Activated effector memory CD4-positive, alpha-beta T cell treated with Interleukin-2 at 50 U/mL for 16 hours (primary cell): ENCODE results near the gene SNX19.

Source experiments
- DNase-seq: peaks from one replicate; pipeline ENCODE4 v3.0.0-alpha.2; 2020

The SNX19 gene

GRCh38 chr11:130834886-130835285 lies 81.4 kb downstream of the SNX19 start:
- no peak for DNase-seq

GRCh38 chr11:130832566-130833425 lies 83.5 kb downstream of the SNX19 start:
- DNase-seq, result no peak

- DNase-seq, result no peak
Observed at GRCh38 chr11:130831976-130832375, 84.3 kb downstream of the SNX19 start.

GRCh38 chr11:130831506-130831905 lies 84.8 kb downstream of the SNX19 start:
- no peak for DNase-seq

- DNase-seq, result no peak
Observed at GRCh38 chr11:130830566-130830965, 85.7 kb downstream of the SNX19 start.

GRCh38 chr11:130829920-130830511 lies 86.3 kb downstream of the SNX19 start:
- DNase-seq, result no peak

GRCh38 chr11:130828741-130829140 lies 87.5 kb downstream of the SNX19 start:
- DNase-seq, result no peak

- DNase-seq, result no peak
Observed at GRCh38 chr11:130827451-130828377, 88.6 kb downstream of the SNX19 start.

- no peak for DNase-seq
Observed at GRCh38 chr11:130826572-130826971, 89.7 kb downstream of the SNX19 start.

- DNase-seq, result no peak
Observed at GRCh38 chr11:130825983-130826382, 90.3 kb downstream of the SNX19 start.

- DNase-seq, result no peak
Observed at GRCh38 chr11:130825561-130825960, 90.7 kb downstream of the SNX19 start.
